ENCODE results near the gene NOS1AP. TPM values are rescaled to one million over a fixed set of nuclear protein-coding genes. Genes with fewer than 3 reads are reported as not detected.

The NOS1AP gene
- total RNA-seq, 1 experiment from 2014 or later = 5.3 TPM

DNA sequence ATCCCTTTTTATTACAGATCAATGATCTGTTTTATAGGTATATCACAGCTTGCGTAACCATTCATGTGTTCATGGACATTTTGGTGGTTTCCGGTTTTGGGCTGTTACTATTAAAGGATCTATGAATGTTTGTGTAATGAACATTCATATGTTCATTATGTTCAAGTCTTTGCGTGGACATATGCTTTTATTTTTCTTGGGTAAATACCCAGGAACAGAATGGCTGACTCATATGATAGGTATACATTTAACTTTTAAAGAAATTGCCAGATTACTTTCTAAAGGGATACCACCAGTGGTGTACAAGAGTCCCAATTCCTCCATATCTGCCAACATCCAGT is 233.5 kb downstream of the NOS1AP start:
- H4K20me1 ChIP-seq (ENCODE audit: insufficient read depth) = no peaks in the 10 kb centered on the region
- ChIA-PET POLR2A (no interaction called here), RAD21 (ENCODE audit: low non-redundant PET in 1 of 2, low total read pairs in 2 of 2, uncharacterized antibody in 2 of 2, unreplicated experiment in 2 of 2) (no interaction called here), CTCF (no interaction called here)
- H3K9ac ChIP-seq (ENCODE audit: low read length) = no peak overlapping the region
- no peak overlapping the region for H3K27ac ChIP-seq (ENCODE audit: low read depth, low read length)
- TF ChIP-seq RAD21 (IDR thresholded peaks at IDR 0.05; ENCODE audit: low read depth) (no peak), ELF1 (IDR thresholded peaks at IDR 0.05; ENCODE audit: borderline replicate concordance, low read depth) (no peak), POLR2AphosphoS5 (IDR thresholded peaks at IDR 0.05; ENCODE audit: low read depth, low read length) (no peak), CBX3 (IDR thresholded peaks at IDR 0.05; ENCODE audit: low read depth) (no peak)
- TF ChIP-seq, protein P1, sequence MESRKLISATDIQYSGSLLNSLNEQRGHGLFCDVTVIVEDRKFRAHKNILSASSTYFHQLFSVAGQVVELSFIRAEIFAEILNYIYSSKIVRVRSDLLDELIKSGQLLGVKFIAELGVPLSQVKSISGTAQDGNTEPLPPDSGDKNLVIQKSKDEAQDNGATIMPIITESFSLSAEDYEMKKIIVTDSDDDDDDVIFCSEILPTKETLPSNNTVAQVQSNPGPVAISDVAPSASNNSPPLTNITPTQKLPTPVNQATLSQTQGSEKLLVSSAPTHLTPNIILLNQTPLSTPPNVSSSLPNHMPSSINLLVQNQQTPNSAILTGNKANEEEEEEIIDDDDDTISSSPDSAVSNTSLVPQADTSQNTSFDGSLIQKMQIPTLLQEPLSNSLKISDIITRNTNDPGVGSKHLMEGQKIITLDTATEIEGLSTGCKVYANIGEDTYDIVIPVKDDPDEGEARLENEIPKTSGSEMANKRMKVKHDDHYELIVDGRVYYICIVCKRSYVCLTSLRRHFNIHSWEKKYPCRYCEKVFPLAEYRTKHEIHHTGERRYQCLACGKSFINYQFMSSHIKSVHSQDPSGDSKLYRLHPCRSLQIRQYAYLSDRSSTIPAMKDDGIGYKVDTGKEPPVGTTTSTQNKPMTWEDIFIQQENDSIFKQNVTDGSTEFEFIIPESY (IDR thresholded peaks at IDR 0.05; ENCODE audit: extremely low read depth, insufficient replicate concordance, low read length) = no peak
- TF ChIP-seq, protein P2, sequence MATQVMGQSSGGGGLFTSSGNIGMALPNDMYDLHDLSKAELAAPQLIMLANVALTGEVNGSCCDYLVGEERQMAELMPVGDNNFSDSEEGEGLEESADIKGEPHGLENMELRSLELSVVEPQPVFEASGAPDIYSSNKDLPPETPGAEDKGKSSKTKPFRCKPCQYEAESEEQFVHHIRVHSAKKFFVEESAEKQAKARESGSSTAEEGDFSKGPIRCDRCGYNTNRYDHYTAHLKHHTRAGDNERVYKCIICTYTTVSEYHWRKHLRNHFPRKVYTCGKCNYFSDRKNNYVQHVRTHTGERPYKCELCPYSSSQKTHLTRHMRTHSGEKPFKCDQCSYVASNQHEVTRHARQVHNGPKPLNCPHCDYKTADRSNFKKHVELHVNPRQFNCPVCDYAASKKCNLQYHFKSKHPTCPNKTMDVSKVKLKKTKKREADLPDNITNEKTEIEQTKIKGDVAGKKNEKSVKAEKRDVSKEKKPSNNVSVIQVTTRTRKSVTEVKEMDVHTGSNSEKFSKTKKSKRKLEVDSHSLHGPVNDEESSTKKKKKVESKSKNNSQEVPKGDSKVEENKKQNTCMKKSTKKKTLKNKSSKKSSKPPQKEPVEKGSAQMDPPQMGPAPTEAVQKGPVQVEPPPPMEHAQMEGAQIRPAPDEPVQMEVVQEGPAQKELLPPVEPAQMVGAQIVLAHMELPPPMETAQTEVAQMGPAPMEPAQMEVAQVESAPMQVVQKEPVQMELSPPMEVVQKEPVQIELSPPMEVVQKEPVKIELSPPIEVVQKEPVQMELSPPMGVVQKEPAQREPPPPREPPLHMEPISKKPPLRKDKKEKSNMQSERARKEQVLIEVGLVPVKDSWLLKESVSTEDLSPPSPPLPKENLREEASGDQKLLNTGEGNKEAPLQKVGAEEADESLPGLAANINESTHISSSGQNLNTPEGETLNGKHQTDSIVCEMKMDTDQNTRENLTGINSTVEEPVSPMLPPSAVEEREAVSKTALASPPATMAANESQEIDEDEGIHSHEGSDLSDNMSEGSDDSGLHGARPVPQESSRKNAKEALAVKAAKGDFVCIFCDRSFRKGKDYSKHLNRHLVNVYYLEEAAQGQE (IDR thresholded peaks at IDR 0.05; ENCODE audit: low read depth) = no peak
- H3K4me1 ChIP-seq (ENCODE audit: control insufficient read depth in 1 of 2, insufficient read depth in 2 of 2, low read length in 2 of 2) = peaks cover 0 to 5% of the 10 kb centered on the region in 2 experiments; a peak in 1 of 4 replicates
- no peak overlapping the region for H2AFZ ChIP-seq (ENCODE audit: low read depth, low read length, poor library complexity, severe bottlenecking)
- BruUV-seq (replicated peaks) = no TSS peak
- DNase-seq (ENCODE audit: low read depth, low spot score) (no peak), ATAC-seq (no peak)
- no peaks in the 10 kb centered on the region for H3K27me3 ChIP-seq (ENCODE audit: insufficient read depth, low read length)
- no peak overlapping the region for H3K4me3 ChIP-seq (replicated peaks in 1 of 2; ENCODE audit: low read depth in 1 of 2, low read length in 2 of 2)
- H3K4me2 ChIP-seq (ENCODE audit: low read length) = no peak overlapping the region
- H3K9me2 ChIP-seq (ENCODE audit: insufficient read depth) = no peaks in the 10 kb centered on the region
- no peaks in the 10 kb centered on the region for H3K9me3 ChIP-seq (ENCODE audit: control insufficient read depth in 1 of 2, insufficient read depth in 1 of 2, low read depth in 1 of 2, low read length in 2 of 2)
- no peaks in the 10 kb centered on the region for H3K79me2 ChIP-seq (ENCODE audit: insufficient read depth, low read length)
- intact Hi-C loops (cut with micrococcal nuclease) = no loop called here
- no peaks in the 10 kb centered on the region for H3K36me3 ChIP-seq (ENCODE audit: control insufficient read depth in 1 of 2, insufficient read depth in 2 of 2, low read length in 2 of 2)
